HFFc6 (cell line): Measurements from ENCODE around the gene ADM. TPM values are rescaled to one million over a fixed set of nuclear protein-coding genes. Genes with fewer than 3 reads are reported as not detected.

ENCODE experiments used
- DNase-seq: peaks from one replicate; pipeline ENCODE4 v3.0.0-alpha.2; 2018
- H3K27ac Mint-ChIP-seq: 2 replicates; pipeline ENCODE4 v1.8.0; 2020; ENCODE audit warnings: mild to moderate bottlenecking, mixed read lengths
- H3K27me3 Mint-ChIP-seq: 2 replicates; pipeline ENCODE4 v1.8.0; 2021; ENCODE audit warnings: mild to moderate bottlenecking, moderate library complexity, mixed read lengths; ENCODE audit not compliant: insufficient read depth
- H3K36me3 Mint-ChIP-seq: 2 replicates; pipeline ENCODE4 v1.8.0; 2021; ENCODE audit warnings: low read depth, mixed read lengths
- H3K4me1 Mint-ChIP-seq: 2 replicates; pipeline ENCODE4 v1.8.0; 2020; ENCODE audit warnings: low read depth, mixed read lengths
- H3K4me3 Mint-ChIP-seq: 2 replicates; pipeline ENCODE4 v1.8.0; 2020; ENCODE audit warnings: mild to moderate bottlenecking, moderate library complexity, mixed read lengths
- H3K9me3 Mint-ChIP-seq: 2 replicates; pipeline ENCODE4 v1.8.0; 2020; ENCODE audit warnings: mild to moderate bottlenecking, mixed read lengths
- total RNA-seq, 6 experiments: library from RNA; stranded (reverse); fragmentation: NEBNext Ultra II Directional; extraction: Animal tissue kit (Norgen Biotek cat#: 25700); gene quantifications; 2 replicates in 1 of 6; 3 replicates in 5 of 6; pipeline ENCODE4 v1.2.3, GENCODE V29; 2021
- TF ChIP-seq, protein P1 (sequence below): fragments of 200-600 bp; sonication (generic); IDR thresholded peaks from 2 replicates; pipeline ENCODE4 v1.5.0; 2021; ENCODE audit warnings: antibody characterized with exemption, mild to moderate bottlenecking

Gene ADM
- total RNA-seq, 6 experiments from 2014 or later, result 219 to 346 (median 321) TPM

GRCh38 chr11:10325277-10326011 lies 20.6 kb downstream of the ADM start:
- Mint-ChIP-seq H3K4me1 (peaks cover 92% of the 10 kb centered on the region), H3K27ac (peak overlapping the region; percentile 94), H3K4me3 (peak overlapping the region; percentile 55), H3K27me3 (no peaks in the 10 kb centered on the region), H3K9me3 (no peaks in the 10 kb centered on the region), H3K36me3 (no peaks in the 10 kb centered on the region)
- DNase-seq, result peak; percentile 86
- TF ChIP-seq, protein P1, sequence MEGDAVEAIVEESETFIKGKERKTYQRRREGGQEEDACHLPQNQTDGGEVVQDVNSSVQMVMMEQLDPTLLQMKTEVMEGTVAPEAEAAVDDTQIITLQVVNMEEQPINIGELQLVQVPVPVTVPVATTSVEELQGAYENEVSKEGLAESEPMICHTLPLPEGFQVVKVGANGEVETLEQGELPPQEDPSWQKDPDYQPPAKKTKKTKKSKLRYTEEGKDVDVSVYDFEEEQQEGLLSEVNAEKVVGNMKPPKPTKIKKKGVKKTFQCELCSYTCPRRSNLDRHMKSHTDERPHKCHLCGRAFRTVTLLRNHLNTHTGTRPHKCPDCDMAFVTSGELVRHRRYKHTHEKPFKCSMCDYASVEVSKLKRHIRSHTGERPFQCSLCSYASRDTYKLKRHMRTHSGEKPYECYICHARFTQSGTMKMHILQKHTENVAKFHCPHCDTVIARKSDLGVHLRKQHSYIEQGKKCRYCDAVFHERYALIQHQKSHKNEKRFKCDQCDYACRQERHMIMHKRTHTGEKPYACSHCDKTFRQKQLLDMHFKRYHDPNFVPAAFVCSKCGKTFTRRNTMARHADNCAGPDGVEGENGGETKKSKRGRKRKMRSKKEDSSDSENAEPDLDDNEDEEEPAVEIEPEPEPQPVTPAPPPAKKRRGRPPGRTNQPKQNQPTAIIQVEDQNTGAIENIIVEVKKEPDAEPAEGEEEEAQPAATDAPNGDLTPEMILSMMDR, result no peak

DNA sequence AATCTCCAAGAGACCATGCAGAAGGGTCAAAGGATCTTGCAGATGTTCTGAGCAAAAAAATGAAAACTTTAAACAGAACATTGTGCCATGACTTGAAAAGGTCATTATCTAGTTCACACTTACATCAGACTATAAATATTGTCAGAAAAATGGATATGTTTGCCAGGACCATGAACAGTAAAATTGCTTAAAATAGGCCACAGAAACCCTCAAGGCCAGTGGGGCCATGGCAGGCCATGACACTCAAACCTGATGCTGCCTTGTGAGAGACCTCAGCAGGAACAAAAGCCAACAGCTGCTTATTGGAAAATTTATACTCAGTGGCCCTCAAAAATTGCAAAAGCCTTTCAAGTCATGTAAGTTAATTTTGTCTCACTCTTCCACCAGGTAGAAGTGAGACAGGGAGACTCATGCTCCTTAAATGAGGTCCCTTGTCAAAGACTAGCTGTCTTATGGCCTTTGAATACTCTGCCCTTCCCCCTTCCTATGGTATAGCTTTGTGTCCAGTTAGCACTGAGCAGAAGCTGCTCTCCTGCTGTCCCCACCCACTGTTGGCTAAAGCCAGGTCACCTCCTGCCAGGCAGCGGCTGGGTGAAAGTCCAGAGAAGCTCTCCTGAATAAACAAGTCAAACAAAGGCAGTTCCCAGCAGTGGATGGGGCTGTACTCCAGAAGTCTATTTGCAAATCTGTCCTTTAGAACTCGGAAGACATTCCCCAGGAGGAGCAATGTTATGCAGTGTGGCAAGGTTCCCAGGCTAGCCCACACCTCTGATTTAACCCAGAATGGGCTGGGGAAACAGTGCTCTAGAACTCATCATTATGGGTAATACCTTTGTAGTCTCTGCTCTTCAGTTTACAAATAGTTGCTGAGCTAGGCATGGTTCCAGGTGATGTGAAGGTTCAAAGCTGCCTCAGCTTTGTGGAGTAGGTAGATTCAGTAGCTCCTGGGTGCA lies 21.4 kb downstream of the ADM start:
- H3K4me1 Mint-ChIP-seq, result peaks cover 96% of the 10 kb centered on the region
- DNase-seq, result no peak
- no peaks in the 10 kb centered on the region for H3K36me3 Mint-ChIP-seq
- H3K9me3 Mint-ChIP-seq, result no peaks in the 10 kb centered on the region
- peak overlapping the region; percentile 55 for H3K4me3 Mint-ChIP-seq
- no peaks in the 10 kb centered on the region for H3K27me3 Mint-ChIP-seq
- TF ChIP-seq, protein P1, result no peak
- peak overlapping the region; percentile 94 for H3K27ac Mint-ChIP-seq

GRCh38 chr11:10327254-10327653 lies 22.4 kb downstream of the ADM start:
- TF ChIP-seq, protein P1, result no peak
- no peaks in the 10 kb centered on the region for H3K9me3 Mint-ChIP-seq
- H3K36me3 Mint-ChIP-seq, result no peaks in the 10 kb centered on the region
- H3K27me3 Mint-ChIP-seq, result peaks cover 2% of the 10 kb centered on the region; the same call in 1 of the 2 replicates
- no peak for DNase-seq
- peaks cover 99% of the 10 kb centered on the region for H3K4me1 Mint-ChIP-seq
- no peak overlapping the region for H3K4me3 Mint-ChIP-seq
- H3K27ac Mint-ChIP-seq, result peak overlapping the region; percentile 94; the same call in 1 of the 2 replicates

- H3K27ac Mint-ChIP-seq, result peak overlapping the region; percentile 83
- TF ChIP-seq, protein P1, result no peak
- no peaks in the 10 kb centered on the region for H3K36me3 Mint-ChIP-seq
- no peaks in the 10 kb centered on the region for H3K9me3 Mint-ChIP-seq
- peaks cover 2% of the 10 kb centered on the region; the same call in 1 of the 2 replicates for H3K27me3 Mint-ChIP-seq
- peaks cover 86% of the 10 kb centered on the region for H3K4me1 Mint-ChIP-seq
- H3K4me3 Mint-ChIP-seq, result peak overlapping the region; percentile 50
- DNase-seq, result peak; percentile 85
These were observed 23.6 kb downstream of the ADM start for GRCh38 chr11:10328314-10329098.

DNA sequence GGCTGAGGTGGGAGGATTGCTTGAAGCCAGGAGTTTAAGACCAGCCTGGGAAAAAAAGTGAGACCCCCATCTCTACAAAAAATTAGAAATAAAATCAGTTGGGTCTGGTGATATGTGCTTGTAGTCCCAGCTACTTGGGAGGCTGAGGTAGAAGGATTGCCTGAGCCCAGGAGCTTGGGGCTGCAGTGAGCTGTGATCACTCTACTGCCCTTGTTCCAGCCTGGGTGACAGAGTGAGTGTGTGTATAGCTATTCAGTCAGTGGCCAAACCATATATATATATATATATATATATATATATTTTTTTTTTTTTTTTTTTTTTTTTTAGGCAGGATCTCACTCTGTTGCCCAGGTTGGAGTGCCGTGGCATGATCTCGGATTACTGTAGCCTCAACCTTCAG lies 24.5 kb downstream of the ADM start:
- H3K4me1 Mint-ChIP-seq, result peaks cover 78% of the 10 kb centered on the region
- H3K27me3 Mint-ChIP-seq, result peaks cover 2% of the 10 kb centered on the region; the same call in 1 of the 2 replicates
- no peaks in the 10 kb centered on the region for H3K9me3 Mint-ChIP-seq
- DNase-seq, result peak; percentile 41
- TF ChIP-seq, protein P1, result no peak
- H3K4me3 Mint-ChIP-seq, result peak overlapping the region; percentile 50; the same call in 1 of the 2 replicates
- H3K27ac Mint-ChIP-seq, result peak overlapping the region; percentile 84
- H3K36me3 Mint-ChIP-seq, result no peaks in the 10 kb centered on the region
